BJ (cell line): Measurements from ENCODE around the gene KIF13A. TPM values are rescaled to one million over a fixed set of nuclear protein-coding genes. Genes with fewer than 3 reads are reported as not detected.

Experiments
- CTCF ChIA-PET: fragments of 350-600 bp; formaldehyde crosslinking; extraction: SDS; loops from one replicate; lab custom pipeline; 2021; ENCODE audit warnings: antibody characterized with exemption, inconsistent platforms; lab: Yijun Ruan, JAX
- POLR2A ChIA-PET: fragments of 300-600 bp; sonication (Branson Sonifier 250); formaldehyde crosslinking; extraction: SDS; loops from one replicate; lab custom pipeline; 2021; ENCODE audit warnings: antibody characterized with exemption; lab: Charles Lee
- DNase-seq: peaks from one replicate; pipeline ENCODE4 v3.0.0-alpha.2; 2011; ENCODE audit warnings: low read depth
- H3K27me3 ChIP-seq: 2 replicates; pipeline ENCODE4 v1.6.0; 2011; ENCODE audit warnings: low read length; ENCODE audit not compliant: control insufficient read depth, insufficient read depth
- H3K36me3 ChIP-seq: 2 replicates; pipeline ENCODE4 v1.5.1; 2011; ENCODE audit warnings: low read length; ENCODE audit not compliant: control insufficient read depth, insufficient read depth
- H3K4me3 ChIP-seq: 2 replicates; pipeline ENCODE4 v1.5.1; 2011; ENCODE audit warnings: low read depth, mild to moderate bottlenecking, control low read depth, low read length
- polyA plus RNA-seq: library from polyadenylated mRNA; depleted of rRNA; stranded (reverse); fragments of >200 nt; gene quantifications from 2 replicates; pipeline ENCODE4 v1.2.3, GENCODE V29; 2011
- TF ChIP-seq, protein P1 (sequence below): IDR thresholded peaks from 2 replicates; pipeline ENCODE4 v1.5.1; 2011; ENCODE audit warnings: low read depth, mild to moderate bottlenecking, control low read depth, inconsistent platforms, low read length, moderate library complexity; ENCODE audit not compliant: insufficient read depth

Gene KIF13A
- polyA plus RNA-seq, 1 experiment = 41.4 TPM

DNA sequence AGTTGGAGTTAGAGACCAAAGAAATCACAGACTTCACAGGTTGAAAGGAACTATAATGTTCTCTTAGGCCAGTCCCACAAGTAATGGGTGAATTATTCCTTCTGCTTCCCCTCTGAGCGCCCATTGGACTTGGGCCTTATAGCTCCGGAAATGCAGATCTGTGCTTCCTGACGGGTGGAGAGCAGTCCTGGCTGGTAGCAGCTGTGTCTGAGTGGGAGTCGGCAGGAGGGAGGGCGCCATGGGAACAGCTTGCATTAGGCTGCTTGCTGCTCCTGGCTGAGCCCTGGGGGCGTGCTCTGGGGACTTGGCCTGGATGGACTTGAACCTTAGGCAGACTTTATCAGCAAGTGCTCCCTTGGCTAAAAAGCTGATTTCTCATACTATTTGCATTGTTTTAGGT lies 262.4 kb downstream of the KIF13A start:
- CTCF ChIA-PET = interaction anchor here (0.5 to 0.7 kb wide), 2 partner anchors 10 to 316 kb away, joined by 4 read pairs; no protein-coding TSS in a partner anchor

DNA sequence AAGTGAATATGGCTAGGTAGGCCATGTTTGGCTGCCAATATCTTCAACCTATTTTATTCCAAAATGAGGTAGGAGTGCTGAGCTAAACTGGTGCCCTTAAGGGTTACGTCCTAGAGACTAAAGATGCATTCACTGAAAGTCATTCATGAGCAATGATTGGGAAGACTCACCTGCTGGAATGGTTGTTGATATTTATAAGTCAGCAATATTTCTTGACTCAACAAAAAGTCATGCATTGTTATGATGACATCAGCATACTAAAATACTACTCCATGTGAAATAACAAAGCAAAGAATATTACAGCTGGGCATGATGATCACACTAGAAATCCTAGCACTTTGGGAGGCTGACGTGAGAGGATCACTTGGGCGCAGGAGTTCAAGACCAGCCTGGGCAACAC lies 263.1 kb downstream of the KIF13A start:
- Histone ChIP-seq H3K36me3 (no peaks in the 10 kb centered on the region), H3K4me3 (no peak overlapping the region), H3K27me3 (no peaks in the 10 kb centered on the region)
- TF ChIP-seq, protein P1, sequence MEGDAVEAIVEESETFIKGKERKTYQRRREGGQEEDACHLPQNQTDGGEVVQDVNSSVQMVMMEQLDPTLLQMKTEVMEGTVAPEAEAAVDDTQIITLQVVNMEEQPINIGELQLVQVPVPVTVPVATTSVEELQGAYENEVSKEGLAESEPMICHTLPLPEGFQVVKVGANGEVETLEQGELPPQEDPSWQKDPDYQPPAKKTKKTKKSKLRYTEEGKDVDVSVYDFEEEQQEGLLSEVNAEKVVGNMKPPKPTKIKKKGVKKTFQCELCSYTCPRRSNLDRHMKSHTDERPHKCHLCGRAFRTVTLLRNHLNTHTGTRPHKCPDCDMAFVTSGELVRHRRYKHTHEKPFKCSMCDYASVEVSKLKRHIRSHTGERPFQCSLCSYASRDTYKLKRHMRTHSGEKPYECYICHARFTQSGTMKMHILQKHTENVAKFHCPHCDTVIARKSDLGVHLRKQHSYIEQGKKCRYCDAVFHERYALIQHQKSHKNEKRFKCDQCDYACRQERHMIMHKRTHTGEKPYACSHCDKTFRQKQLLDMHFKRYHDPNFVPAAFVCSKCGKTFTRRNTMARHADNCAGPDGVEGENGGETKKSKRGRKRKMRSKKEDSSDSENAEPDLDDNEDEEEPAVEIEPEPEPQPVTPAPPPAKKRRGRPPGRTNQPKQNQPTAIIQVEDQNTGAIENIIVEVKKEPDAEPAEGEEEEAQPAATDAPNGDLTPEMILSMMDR = no peak
- ChIA-PET CTCF (no interaction called here), POLR2A (no interaction called here)
- no peak for DNase-seq

More for the DNA sequence above, 262.4 kb downstream of the KIF13A start:
- DNase-seq = no peak
- no peaks in the 10 kb centered on the region for H3K36me3 ChIP-seq
- POLR2A ChIA-PET = interaction anchor here (0.7 kb wide), 1 partner anchor 18 kb away, joined by 5 read pairs; the partner anchor contains the start of gene NUP153
- TF ChIP-seq, protein P1 = no peak
- H3K27me3 ChIP-seq = no peaks in the 10 kb centered on the region
- no peak overlapping the region for H3K4me3 ChIP-seq

DNA sequence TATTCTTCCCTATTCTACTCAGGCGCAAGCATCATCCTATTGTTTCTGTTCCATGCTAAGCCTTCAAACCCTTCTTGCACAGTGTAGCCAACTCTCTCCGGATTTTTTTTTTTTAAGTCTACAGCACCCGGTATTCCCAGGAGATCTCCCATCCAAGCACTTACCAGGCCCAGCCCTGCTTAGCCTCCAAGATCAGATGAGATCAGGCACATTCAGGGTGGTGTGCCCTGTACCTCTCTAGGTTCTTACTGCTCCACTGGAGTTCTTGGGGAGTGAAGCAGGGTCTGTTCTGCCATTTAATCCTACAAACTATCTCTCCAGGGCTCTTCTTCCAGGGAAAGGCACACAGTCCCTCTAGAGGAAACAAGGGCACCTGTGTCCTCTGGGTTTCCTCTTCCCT lies 265.8 kb downstream of the KIF13A start:
- no peak for DNase-seq
- Histone ChIP-seq H3K4me3 (no peak overlapping the region), H3K36me3 (no peaks in the 10 kb centered on the region), H3K27me3 (no peaks in the 10 kb centered on the region)
- POLR2A ChIA-PET = no interaction called here
- TF ChIP-seq, protein P1 = no peak
- CTCF ChIA-PET = no interaction called here

DNA sequence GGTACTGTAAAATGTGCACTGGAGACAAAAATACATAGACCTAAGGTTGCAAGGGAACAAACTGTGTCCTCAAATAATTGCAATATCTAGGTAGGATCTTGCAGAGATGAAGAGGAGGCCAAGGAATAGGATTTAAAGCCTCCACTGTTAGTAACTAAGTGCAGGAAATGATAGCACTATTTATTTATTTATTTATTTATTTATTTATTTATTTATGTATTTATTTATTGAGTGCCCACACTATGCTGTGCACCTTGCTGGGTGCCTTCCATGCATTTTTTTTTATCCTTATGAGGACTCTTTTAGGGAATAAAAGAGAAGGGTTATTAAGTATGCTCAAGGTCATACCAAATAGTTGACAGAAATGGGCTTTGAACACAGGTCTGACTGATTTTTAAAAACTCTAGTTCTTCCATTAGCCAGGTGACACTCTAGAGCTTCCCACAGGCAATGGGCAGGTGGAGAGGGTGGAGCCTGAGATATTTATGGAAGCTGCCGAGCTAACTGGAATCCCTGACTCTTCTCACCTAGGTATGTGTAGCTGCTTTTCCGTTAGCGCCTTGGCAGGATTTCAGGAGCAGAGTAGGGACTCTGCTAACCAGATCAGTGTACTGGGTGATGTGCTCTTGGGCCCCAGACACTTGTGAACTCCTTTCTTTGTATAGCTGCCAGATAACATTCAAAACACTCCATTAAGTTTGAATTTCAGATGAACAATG lies 268.0 kb downstream of the KIF13A start:
- DNase-seq = no peak
- TF ChIP-seq, protein P1 = no peak
- no peak overlapping the region for H3K4me3 ChIP-seq
- no peaks in the 10 kb centered on the region for H3K36me3 ChIP-seq
- no peaks in the 10 kb centered on the region for H3K27me3 ChIP-seq
- POLR2A ChIA-PET = no interaction called here
- CTCF ChIA-PET = no interaction called here

- Histone ChIP-seq H3K4me3 (no peak overlapping the region), H3K36me3 (no peaks in the 10 kb centered on the region), H3K27me3 (no peaks in the 10 kb centered on the region)
- ChIA-PET CTCF (no interaction called here), POLR2A (no interaction called here)
- TF ChIP-seq, protein P1 = no peak
- no peak for DNase-seq
These were observed 271.2 kb downstream of the KIF13A start for GRCh38 chr6:17716221-17716620.
